Dedifferentiated amniotic fluid mesenchymal stem cell (primary cell): ENCODE data around the gene ZNF230.

Experiments used
- DNase-seq: peaks from one replicate; pipeline ENCODE4 v3.0.0-alpha.2; 2016; ENCODE audit errors: extremely low spot score

The ZNF230 gene

DNA sequence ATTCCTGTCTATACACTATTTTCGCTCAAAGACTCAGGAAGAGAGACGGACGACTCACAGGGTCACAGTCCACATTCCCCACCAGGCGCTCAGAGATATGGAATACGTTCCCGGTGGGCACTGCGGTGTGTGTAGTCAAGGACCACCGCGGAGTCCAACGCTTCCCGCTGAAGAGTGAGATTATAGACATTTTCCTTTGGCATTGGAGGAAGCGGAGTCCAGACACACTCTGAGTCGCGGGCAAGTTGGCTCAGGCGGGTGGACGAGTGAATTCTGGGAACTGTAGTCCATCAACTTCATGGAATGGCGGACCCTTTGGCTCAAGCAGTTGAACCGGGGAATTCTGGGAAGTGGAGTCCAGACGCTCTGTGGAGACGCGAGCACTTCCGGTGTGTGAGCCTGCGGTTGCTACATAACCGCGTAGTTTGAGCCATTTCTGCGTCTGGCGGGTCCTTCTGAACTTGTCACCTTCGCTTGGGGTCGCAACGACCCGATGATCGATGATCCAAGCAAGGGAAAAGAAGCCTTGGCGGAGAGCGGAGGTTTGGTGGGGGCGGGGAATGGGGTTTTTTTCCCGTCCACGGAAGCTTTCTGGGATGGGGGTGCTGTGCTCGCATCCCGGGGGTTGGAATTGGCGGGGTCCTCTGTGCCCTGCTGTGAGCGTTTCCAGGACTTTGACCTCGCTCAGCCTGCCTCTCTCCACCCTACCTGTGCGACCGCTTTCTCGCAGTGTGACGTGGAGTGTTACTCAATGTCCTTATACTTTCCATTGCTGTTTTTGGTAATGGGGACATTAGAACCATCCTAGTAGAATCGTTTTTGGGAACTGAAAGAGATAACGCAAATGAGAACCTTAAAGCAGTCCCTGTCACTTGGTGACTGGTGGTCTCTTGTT, at the start of gene ZNF230:
ZNF230 (plus strand) TSS at position 392 of the 895 bp plus-strand sequence. CDS start 4,122 bp downstream, outside the sequence.
- DNase-seq: peak; percentile 98

DNA sequence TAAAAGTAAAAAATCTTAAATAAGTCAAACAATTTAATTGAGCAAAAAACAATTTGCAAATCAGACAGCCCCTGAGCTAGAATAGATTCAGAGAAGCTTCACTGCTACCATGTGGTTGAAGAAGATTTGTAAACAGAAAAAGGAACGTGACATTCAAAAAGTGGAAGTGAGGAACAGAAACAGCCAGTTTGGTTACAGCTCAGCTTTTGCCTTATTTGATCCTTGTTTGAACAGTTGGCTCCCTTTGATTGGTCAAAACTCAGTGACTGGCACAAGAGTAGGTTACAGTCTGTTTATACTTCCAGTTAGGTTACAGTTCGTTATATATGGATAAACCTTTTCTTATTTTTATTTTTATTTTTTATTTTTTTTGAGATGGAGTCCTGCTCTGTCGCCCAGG, 45.9 kb upstream of the ZNF230 start:
- DNase-seq: no peak

DNA sequence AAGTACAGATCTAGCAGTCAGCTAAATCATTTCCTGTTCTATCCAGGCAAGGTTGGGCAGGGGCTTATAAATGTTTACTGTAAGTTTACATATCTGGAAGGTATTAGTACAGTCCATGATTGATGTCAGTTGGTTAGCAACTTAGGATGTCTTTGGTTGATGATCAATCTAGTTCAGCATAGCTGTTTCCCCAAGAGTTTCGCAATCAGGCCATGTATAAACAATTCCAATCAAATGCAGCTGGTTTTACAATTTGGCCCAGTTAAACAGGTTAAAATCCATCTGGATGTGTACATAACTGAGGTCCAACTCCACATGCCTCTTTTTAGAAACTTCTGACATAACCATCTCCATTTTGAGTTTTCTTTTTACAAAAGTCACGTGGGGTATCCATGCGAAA, 44.9 kb upstream of the ZNF230 start:
- DNase-seq: no peak

DNA sequence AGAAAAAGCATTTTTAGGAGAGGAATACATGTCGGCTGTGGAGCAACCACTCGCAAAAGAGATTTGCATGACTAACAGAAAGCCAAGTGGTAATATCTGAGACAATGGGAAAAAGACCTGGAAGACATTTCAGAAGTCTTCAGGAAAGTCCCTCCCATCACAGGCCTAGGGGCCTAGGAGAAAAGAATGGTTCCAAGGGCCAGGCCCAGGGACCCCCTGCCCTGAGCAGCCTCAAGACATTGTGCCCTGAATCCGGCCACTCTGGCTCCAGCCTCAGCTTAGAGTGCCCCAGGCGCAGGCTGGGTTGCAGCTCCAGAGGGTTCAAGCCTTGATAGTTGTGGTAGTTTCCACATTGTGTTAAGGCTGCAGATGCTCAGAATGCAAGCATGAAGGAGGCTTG, 42.3 kb upstream of the ZNF230 start:
- no peak for DNase-seq

DNA sequence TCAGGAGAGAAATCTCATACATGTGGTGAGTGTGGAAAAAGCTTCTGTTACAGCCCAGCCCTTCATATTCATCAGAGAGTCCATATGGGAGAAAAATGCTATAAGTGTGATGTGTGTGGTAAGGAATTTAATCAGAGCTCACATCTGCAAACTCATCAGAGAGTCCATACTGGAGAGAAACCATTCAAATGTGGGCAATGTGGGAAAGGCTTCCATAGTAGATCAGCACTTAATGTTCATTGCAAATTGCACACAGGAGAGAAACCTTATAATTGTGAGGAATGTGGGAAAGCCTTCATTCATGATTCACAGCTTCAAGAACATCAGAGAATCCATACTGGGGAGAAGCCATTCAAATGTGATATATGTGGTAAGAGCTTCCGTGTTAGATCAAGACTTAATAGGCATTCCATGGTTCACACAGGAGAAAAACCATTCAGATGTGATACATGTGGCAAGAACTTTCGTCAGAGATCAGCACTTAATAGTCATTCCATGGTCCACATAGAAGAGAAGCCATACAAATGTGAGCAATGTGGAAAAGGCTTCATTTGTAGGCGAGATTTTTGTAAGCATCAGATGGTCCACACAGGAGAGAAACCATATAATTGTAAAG, 36.6 kb upstream of the ZNF230 start:
- DNase-seq: no peak

DNA sequence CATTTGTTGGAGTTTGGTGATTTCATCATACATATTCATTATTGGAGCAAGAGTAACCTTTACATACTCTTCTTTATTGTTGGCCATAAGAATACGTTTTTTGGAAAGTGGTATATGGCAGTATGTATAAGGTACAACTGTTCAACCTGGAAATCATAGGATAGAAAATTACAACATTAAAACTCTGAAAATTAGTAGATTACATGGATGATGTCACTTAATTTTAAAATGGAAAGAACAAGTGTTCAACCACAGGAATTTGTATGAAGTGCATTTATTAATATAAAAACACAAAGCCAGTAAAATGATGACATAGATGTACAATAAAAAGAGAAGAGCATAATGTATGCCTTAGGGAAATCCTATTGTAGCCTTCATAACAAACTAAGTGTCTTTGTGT, 26.0 kb upstream of the ZNF230 start:
- no peak for DNase-seq

DNA sequence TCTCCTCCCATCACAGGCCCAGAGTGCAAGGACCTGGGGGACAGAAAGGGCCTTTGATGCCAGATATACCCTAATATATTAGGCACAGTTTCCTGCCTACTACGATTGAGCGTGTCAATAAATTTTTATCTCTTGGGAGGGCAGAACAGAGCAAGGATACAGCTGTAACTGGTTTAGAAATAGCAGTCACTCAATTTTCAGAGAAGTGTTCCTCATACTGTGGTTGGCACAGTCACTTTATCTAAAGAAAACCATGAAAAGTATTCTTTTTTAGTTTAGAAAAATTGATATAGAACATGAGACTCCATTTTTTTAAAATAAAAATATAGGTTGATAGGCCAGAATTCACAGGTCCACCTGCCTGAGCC, 19.2 kb upstream of the ZNF230 start:
- DNase-seq: no peak

DNA sequence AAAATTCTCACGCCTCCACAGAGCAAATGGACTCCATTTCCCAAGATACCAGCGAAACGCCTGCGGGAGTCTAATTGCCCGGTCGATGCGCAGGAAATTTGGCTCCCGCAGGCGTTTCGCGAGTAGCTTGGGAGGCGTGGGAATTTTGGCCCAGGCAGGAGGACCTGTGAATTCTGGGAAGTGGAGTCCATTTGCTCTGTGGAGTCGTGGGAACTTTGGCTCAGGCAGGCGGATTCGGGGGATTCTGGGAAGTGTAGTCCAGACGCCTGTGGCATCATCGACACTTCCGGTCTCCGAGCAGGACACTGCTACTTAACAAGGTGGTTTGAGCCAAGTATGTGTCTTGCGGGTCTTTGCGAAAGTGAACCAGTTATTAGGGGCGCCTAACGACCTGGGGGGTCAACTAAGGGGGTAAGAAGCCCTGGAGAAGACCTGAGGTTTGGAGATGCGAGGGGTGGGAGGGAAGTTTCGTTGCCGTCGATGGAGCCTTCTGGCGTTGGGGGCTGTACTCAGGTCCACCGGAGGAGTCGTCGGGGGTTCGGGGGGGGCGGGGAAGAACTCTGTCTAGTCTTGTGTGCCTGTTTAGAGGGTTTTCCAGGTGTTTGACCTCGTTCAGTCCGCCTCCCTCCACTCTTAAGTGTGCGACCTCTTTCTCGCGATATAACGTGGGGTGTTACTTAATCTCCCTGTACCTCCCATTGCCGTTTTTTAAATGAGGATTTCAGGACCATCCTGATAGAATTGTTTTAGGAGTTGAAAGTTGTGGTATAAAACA, 18.7 kb upstream of the ZNF230 start, which contains the start of gene ZNF155:
ZNF155 (plus strand) TSS at position 277 of the 775 bp plus-strand sequence. CDS start 4,356 bp downstream, outside the sequence.
- peak; percentile 97 for DNase-seq

DNA sequence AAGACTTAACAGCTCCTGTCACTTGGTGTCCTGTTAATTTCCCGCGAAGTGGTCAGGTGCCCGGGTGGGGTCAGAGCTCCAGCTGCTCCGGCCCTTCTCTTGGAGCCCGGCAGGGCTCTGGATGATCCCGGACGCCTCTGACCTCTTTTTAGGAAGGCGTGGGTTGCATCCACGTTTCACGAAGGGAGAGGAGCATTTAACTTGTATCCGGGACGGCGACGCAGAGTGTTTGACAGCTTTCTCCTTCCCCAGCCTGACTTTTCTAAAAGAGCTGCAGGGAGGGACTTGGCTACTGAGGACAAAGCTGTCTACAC, 18.1 kb upstream of the ZNF230 start:
- DNase-seq: no peak

DNA sequence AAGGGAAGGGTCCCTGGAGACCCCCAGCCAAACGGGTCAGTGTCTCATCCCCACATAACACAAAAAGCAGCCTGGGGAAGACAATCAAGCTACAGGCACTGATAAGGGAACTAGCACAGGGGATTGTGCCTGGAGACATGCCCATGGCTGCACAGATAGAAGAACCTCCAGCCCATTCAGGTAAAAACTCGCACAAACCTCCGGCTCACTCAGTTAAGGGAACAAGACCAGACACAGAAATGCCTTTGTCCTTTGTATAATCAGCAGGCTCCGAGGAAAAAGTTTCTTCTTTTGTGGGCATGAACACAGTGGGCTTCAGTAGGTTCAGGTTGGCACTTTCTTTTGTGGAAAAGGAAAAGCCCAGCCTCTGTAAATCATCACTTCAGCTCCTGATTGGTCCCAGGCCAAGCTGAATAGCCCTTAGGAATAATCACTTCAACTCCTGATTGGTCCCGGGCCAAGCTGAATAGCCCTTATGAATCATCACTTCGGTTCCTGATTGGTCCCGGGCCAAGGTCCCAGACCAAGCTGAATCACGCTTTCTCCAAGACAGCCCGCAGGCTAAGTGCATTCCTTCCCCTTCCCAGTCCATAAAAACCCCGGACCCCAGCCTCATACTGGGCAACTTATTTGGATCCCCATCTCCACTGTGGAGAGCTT, 5.0 kb upstream of the ZNF230 start:
- no peak for DNase-seq

DNA sequence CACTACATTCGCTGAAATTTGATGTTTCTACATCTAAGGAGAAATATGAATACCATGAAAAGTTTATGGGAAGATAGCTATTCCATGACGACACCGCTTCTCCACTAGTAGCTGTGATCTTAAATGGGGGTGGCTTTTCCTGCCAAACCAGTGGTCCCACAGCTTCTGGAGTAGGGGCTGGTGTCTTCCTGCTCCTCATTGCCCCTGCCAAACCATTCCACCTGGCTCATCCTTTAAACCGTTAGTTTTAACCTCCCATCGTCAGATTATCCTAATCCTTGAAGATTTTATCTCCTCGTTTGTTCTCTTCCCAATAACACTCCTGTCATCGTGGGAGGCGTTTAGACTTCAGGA, 568 bp upstream of the ZNF230 start:
- no peak for DNase-seq

DNA sequence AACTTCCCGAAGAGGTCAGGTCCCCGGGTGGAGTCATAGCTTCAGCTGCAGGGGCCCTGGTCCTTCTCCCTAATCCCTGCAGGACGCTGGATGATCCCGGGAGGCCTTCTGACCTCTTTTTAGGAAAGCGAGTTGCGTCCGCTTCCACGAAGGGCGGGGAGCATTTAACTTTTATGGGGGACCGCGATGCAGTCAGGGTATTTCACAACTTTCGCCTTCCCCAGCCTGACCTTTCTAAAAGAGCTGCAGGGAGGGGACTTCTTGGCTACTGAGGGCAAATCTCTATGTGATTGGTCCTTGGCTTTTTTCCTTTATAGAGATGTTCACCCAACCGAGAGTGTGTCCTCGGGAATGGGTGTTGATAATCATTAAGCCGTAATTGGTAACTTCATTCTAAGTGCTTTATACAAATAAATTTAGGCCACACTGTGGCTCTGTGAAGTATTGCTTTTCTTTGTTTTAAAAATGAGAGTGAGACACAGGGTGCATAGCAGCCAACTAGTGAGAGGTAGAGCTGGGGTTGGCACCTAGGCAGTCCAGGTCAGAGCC, 778 bp downstream of the ZNF230 start:
- no peak for DNase-seq

DNA sequence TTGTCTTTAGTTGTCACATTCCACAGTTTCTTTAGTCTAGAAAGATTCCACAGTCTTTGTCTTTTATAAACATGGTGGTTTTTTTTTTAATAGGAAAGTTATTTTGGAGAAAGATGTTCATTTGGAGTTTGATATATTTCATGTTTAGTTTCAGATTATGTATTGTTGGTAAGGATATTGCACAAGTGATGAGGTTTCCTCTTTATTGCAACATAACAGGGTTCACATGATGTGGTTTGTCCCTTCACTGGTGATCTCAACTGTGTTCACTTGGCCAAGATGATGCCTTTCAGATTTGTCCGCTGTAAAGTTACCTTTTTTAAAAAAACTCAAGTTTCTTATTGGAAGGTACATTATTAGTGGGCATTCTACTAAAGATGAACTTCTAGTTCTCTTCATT, 3.2 kb downstream of the ZNF230 start:
- DNase-seq: no peak

DNA sequence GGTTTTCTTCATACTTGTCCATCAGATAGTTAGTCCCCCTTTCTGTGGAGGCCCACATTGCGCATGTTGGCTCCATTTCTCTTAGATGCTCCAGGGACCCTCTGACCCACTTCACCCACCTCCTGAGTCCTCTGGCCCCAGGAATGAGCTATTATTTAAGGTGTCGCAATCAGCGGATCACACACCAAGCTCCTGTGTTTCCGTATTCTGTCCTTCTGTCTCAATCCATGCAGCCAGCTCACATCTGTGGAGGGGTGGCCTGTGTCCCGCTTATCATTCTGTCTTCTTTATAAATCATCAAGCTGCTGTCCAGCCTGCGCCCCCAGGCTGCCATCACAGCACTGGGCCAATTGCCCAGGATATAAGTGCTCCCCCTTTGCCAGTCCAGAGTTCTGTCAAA, 4.7 kb downstream of the ZNF230 start:
- DNase-seq: no peak

DNA sequence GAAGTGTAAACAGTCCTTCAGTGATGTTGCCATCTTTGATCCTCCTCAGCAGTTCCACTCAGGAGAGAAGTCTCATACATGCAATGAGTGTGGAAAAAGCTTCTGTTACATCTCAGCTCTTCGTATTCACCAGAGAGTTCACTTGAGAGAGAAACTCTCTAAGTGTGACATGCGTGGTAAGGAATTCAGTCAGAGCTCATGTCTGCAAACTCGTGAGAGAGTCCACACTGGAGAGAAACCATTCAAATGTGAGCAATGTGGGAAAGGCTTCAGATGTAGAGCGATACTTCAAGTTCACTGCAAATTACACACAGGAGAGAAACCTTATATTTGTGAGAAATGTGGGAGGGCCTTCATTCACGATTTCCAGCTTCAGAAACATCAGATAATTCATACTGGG, 7.7 kb downstream of the ZNF230 start:
- DNase-seq: no peak

DNA sequence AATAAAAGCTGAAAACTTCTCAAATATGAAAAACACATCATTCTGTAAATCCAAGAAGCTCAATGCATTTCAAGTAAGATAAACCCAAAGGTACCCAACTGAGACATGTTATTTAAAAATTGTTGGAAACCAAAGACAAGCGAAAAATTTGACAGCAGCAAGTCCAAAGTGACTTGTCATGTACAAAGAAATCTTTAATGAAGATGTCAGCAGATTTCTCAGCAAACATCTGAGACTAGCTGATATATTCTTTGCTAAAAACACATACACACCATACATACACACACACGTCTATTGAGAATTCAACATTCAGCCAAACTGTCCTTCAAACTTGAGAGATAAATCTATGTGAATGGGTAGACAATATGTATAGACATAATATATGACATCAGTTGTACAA, 16.7 kb downstream of the ZNF230 start:
- no peak for DNase-seq

DNA sequence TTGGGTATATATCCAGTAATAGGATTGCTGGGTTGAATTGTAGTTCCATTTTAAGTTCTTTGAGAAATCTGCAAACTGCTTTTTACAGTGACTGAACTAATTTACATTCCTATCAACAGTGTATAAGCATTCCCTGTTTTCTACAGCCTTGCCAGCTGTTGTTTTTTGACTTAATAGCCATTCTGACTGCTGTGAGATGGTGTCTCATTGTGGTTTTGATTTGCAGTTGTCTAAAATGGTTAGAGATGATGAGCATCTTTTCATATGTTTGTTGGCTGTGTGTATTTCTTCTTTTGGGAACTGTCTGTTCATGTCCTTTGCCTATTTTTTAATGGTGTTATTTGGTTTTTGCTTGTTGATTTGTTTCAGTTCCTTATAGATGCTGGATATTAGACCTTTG, 18.5 kb downstream of the ZNF230 start:
- DNase-seq: no peak

DNA sequence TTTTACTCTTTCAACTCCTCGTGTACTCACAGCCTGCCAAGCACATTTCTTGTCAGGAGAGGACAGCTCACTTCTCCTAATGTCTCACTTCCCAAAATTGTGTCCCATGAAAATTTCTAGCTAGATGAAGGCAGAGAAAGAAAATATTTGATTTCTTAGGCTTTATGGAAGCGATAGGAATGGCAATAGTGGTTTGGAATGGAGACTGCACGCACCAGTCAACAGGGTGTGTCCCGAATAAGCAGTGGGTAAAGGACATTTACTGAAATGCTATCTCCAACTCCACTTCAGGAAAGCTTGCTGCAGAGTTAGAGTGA, 22.1 kb downstream of the ZNF230 start:
- no peak for DNase-seq

DNA sequence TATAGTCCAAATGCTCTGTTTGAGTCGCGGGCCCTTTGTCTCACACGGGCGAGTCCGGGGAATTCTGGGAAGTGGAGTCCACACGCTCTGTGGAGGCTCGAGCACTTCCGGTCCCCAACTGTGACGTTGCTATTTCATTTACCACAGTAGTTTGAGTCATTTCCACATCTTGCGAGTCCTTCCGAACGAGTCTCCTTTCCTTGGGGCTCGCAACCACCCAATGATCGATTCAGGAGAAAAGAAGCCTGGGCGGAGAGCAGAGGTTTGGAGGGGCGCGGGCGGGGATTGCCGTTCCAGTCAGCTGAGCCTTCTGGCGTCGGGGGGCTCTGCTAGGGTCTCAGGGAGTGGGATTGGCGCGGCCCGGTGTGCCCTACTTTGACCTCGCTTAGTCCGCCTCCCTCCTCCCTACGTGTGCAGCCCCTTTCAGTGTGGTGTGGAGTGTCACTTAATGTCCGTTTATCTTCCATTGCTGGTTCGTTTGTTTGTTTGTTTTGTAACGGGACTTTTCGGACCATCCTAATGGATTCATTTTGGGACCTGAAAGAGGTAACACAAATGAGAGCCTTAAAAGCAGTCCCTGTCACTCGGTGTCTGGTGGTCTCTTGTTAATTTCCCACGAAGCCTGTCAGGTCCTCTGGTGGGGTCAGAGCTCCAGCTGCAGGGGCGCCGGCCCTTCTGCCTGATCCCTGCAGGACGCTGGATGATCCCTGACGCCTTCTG, 22.6 kb downstream of the ZNF230 start, which contains the start of gene ZNF222:
ZNF222 (plus strand) TSS at position 163 of the 720 bp plus-strand sequence; CDS start at position 221, 58 bp downstream.
- peak; percentile 95 for DNase-seq

DNA sequence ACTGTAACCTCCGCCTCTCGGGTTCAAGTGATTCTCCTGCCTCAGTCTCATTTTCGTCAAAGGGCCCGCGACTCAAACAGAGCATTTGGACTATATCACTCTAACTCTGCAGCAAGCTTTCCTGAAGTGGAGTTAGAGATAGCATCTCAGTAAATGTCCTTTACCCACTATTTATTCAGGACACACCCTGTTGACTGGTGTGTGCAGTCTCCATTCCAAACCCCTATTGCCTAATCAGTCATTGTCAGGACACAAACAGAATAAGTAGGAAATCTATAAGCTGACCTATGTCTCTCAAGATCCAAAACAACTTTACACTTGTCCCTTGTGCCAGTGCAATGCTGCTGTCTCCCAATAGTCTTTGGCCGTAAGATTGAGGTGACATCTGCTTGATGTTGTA, 23.9 kb downstream of the ZNF230 start:
- DNase-seq: no peak

DNA sequence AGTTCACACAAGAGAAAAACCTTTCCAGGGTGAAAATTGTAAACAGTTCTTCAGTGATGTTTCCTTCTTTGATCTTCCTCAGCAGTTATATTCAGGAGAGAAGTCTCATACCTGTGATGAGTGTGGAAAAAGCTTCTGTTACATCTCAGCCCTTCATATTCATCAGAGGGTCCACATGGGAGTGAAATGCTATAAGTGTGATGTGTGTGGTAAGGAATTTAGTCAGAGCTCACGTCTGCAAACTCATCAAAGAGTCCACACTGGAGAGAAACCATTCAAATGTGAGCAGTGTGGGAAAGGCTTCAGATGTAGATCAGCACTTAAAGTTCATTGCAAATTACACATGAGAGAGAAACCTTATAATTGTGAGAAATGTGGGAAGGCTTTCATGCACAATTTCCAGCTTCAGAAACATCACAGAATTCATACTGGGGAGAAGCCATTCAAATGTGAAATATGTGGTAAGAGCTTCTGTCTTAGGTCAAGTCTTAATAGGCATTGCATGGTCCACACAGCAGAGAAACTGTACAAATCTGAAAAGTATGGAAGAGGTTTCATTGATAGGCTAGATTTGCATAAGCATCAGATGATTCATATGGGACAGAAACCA, 29.3 kb downstream of the ZNF230 start:
- DNase-seq: no peak
